GM21717 (cell line): Measurements from ENCODE around the gene MAST2.
"Not testable (repeated sequence)": the region's sequence is repeated elsewhere in the genome, so short reads cannot be mapped to it uniquely, and the experiment has no call there.

ENCODE experiments used
- ATAC-seq: cut with Tn5 transposase; IDR thresholded peaks from one replicate; pipeline ENCODE4 v1.9.1; 2021; ENCODE audit warnings: mild to moderate bottlenecking, moderate library complexity; ENCODE audit not compliant: unreplicated experiment

Gene MAST2

GRCh38 chr1:45930258-45931150, 127.1 kb downstream of the MAST2 start:
- ATAC-seq = no peak

DNA sequence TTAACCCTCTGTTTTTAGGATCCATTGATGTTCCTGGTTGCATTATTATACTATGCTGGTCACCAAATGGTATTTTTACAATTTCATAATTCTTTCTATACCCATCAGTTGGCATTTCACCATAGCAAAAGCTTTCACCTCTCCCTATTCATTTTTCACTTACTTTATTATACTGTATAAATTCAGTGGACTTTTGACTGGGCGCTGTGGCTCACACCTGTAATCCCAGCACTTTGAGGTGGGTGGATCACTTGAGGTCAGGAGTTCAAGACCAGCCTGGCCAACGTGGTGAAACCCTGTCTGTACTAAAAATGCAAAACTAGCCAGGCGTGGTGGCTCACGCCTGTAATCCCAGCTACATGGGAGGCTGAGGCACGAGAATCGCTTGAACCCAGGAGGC, 128.8 kb downstream of the MAST2 start:
- ATAC-seq = not testable (repeated sequence)

DNA sequence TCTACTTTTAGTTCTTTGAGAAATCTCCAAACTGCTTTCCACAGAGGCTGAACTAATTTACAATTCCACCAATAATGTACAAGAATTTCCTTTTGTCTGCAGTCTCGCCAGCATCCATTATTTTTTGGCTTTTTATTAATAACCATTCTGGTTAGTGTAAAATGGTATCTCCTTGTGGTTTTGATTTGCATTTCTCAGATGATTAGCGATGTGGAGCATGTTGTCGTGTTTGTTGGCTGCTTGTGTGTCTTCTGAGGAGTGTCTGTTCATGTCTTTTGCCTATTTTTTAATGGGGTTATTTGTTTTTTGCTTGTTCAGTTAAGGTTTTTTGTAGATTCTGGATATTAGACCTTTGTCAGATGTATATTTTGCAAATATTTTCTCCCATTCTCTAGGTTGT, 131.5 kb downstream of the MAST2 start:
- ATAC-seq = no peak

- no peak for ATAC-seq
These were observed 134.6 kb downstream of the MAST2 start for GRCh38 chr1:45938029-45938428.

GRCh38 chr1:45942411-45942810, 139.0 kb downstream of the MAST2 start:
- ATAC-seq = no peak

GRCh38 chr1:45943185-45943584, 139.8 kb downstream of the MAST2 start:
- ATAC-seq = no peak

GRCh38 chr1:45945426-45945825, 142.0 kb downstream of the MAST2 start:
- no peak for ATAC-seq

- not testable (repeated sequence) for ATAC-seq
These were observed 146.1 kb downstream of the MAST2 start for GRCh38 chr1:45949462-45949861.

- ATAC-seq = no peak
These were observed 148.7 kb downstream of the MAST2 start for GRCh38 chr1:45952072-45952471.

DNA sequence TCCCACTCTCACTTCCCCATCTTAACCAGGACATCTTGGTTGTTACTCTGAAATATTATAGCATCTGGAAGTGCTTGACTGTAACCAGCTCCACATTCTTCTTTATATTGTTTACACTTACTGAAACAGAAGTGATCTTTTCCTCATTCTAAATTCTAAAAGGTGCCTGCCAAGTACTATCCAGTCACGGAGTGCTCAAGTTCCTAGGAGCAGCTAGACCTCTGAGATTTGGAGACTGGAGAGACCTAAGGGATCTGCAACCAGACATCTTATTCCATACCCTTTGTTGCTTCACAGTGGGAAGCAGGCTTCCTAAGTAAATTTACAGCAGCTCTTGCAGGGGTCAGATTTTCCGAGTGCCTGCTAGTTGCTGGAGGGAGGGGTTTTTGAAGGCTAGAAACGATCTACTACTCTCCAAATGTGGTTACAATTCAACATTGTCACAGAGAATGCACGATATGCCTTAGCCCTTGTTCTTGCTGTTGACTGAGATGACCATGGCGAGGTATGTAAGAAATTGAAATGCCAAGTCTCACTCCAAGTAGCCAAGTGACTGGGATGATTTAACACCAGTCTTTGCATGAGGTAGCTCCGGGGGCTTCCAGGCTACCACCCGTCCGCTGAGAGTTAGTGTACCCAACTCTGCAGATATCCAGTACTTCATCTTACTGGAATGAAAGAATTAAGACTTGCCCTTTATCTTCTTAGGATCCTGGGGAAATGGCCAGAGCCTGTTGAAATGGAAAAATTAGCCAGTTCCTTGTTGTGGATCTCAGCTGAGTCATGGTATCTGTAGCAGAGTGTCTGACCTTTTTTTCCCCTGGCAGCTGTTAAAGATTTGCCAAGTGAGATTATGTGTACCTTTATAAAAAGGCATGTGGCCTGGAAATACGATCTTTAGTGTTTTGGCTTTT, 150.8 kb downstream of the MAST2 start:
- no peak for ATAC-seq

DNA sequence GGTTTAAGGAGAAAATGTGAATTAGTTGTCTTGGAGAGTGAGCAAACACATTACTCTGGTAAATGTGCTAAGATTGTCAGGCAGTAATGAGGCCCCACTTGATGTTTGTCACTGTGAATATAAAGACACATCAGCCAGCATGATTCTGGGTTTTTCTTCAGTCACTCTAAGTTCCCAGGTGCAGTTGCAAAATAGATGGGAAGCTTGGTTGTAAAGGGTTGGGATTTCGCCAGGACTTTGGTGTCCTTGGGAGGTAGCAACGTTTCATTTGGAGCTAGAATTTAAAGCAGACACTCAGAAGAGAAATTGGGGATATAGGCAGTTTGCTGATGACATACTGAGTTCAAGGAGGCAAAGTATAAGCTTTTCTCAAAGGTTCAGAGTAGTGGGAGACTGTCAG, 154.3 kb downstream of the MAST2 start:
- ATAC-seq = no peak

DNA sequence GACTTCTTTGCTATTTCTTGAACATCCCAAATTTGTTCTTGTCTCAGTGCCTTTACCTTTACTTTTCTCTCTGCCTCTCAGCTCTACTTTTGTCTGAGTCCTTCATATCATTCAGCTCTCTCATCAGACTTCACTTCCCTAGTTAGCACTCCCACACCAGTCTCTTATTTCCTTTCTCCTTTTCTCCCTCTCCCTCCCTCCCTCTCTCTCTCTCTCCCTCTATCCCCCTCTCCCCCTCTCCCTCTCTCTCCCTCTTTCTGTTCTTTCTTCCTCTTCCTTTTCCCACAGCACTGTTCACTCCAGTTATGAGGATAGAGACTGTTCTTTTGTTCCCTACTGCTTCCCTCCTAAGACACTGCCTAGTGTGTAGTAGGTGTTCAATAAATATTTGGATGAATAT, 154.9 kb downstream of the MAST2 start:
- ATAC-seq = no peak

DNA sequence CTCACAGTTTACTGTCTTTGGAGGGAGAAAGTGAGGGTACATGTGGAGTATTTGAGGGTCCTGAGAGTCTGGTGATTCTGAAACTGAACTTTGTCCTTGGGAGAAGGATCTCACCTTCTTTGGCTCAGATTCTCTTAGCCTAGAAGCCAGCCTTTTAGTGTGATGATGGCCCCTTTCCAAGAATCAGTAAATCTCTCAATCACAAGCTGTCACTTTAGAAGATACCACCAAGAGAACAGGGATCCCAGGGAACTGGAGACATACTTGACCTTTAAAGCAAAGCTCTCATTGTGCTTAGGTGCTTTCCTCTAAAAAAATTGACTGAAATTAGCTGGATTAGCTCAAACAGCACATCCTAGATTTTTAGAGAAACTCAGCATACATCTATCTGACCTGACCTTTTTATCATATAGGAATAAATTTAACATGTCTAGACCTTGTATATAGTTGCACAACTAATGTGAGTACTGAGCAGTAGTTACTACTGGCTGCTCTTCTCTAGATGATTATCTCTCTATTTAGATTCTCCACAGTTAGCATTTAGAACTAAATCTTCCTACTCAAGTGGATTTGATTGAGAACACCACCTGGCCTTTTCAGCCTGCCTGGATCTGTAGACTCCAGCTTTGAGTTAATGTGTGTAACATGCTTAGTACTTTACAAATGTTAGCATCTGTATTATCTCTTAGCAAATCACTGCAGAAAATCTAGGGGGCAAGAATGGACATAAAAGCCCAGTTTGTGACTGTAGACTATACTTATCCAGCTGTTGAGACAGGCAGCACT, 157.7 kb downstream of the MAST2 start:
- ATAC-seq = no peak

DNA sequence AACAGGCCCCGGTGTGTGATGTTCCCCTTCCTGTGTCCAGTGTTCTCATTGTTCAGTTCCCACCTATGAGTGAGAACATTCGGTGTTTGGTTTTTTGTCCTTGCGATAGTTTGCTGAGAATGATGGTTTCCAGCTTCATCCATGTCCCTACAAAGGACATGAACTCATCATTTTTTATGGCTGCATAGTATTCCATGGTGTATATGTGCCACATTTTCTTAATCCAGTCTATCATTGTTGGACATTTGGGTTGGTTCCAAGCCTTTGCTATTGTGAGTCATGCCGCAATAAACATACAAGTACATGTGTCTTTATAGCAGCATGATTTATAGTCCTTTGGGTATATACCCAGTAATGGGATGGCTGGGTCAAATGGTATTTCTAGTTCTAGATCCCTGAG, 158.5 kb downstream of the MAST2 start:
- not testable (repeated sequence) for ATAC-seq

DNA sequence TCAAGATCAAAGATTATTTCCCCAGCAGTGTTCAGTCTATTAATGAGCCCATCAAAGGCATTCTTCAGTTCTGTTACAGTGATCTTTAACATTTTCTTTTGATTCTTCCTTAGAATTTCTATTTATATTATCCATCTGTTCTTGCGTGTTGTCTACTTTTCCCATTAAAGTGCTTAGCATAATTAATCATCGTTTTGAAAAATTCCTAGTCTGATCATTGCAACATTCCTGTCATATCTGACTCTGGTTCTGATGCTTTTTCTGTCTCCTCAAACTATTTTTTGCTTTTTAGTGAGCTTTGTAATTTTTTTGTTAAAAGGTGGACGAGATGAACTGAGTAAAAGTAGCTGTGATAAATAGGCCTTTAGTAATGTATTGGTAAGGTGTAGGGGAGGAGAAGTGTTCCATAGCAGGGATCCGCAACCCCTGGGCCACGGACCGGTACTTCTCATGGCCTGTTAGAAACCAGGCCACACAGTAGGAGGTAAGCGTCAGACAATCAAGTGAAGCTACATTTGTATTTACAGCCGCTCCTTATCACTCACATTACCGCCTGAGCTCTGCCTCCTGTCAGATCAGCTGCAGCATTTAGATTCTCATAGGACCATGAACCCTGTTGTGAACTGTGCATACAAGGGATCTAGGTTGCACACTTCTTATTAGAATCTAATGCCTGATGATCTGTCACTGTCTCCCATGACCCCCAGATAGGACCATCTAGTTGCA, 165.7 kb downstream of the MAST2 start:
- ATAC-seq = no peak

DNA sequence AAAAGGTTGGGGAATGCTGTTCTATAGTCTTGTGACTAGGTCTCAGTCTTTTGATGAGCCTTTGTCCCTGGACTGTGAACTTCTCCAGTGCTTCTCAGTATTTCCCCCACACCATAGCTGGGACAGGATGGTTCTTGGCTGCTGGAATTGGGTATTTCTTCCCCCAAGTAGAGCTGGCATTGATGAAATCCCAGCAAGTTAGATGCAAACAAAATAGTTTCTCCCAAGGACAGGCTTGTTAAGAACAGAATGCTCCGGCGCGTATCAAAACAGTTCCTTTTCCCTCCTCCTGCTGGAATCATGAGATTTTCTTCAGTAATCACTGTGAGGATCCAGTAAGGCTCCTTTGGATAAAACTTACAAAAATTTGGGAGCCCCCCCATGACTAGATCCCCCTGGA, 166.5 kb downstream of the MAST2 start:
- no peak for ATAC-seq

GRCh38 chr1:45971335-45971734, 167.9 kb downstream of the MAST2 start:
- ATAC-seq = no peak

GRCh38 chr1:45971922-45972531, 168.6 kb downstream of the MAST2 start:
- ATAC-seq = no peak

DNA sequence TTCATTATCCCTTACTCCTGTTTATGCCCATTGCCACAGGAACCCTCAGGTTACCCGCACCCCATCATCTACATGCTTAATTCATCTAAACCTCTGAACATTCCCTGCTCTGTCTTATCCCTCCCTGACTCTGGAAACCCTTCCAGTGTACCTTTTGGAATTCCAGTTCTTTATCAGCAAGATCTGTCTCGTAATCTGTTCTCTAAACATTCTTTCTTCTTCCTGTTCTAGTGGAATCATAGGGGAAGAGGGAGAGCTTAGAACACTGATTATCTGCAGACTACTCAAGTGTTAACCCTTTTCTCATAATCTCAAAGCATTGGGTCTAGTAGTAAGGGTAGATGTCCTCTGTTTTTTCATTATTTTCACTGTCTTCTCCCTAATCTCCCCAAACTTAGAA, 169.2 kb downstream of the MAST2 start:
- ATAC-seq = no peak

- ATAC-seq = no peak
These were observed 169.7 kb downstream of the MAST2 start for GRCh38 chr1:45973121-45973520.
